Breast epithelium (tissue), 4 donors: ENCODE results near the gene EDEM2. TPM values are rescaled to one million over a fixed set of nuclear protein-coding genes. Genes with fewer than 3 reads are reported as not detected.
"Not testable (repeated sequence)": the region's sequence is repeated elsewhere in the genome, so short reads cannot be mapped to it uniquely, and the experiment has no call there.

Experiments used
- DNase-seq, 2 donors: peaks; one replicate each; pipeline ENCODE4 v3.0.0-alpha.2; 2019; ENCODE audit warnings: low spot score in 2 of 2
- H3K27ac ChIP-seq, 2 donors: fragments of 200-600 bp; sonication (generic) in 1 of 2; one replicate each; pipeline ENCODE4 v1.5.1; 2016 to 2019; ENCODE audit warnings: mild to moderate bottlenecking in 1 of 2
- H3K27me3 ChIP-seq, 2 donors: fragments of 200-600 bp; sonication (generic) in 1 of 2; one replicate each; pipeline versions ENCODE4 v1.5.1 to v1.6.0; 2017 to 2019; ENCODE audit warnings: control low read depth in 1 of 2, mild to moderate bottlenecking in 1 of 2
- H3K36me3 ChIP-seq: fragments of 200-600 bp; one replicate; pipeline ENCODE4 v1.5.1; 2019
- H3K4me1 ChIP-seq, 2 donors: fragments of 200-600 bp; sonication (generic); one replicate each; pipeline ENCODE4 v1.5.1; 2016 to 2019; ENCODE audit warnings: control low read depth in 1 of 2
- H3K4me3 ChIP-seq, 3 donors: fragments of 200-600 bp; sonication (generic); 1 replicate in 2 of 3; 2 replicates in 1 of 3; pipeline ENCODE4 v1.5.1; 2016 to 2019; ENCODE audit warnings: mild to moderate bottlenecking in 3 of 3, moderate library complexity in 2 of 3
- H3K9me3 ChIP-seq, 2 donors: fragments of 200-600 bp; sonication (generic) in 1 of 2; one replicate each; pipeline ENCODE4 v1.5.1; 2016 to 2019; ENCODE audit warnings: control low read depth in 1 of 2
- POLR2A ChIP-seq: fragments of 450-650 bp; IDR thresholded peaks from one replicate; pipeline ENCODE4 v1.6.1; 2016; ENCODE audit warnings: antibody characterized with exemption, mild to moderate bottlenecking, moderate library complexity
- POLR2AphosphoS5 ChIP-seq, 3 donors: sonication (generic); formaldehyde crosslinking; IDR thresholded peaks; one replicate each; pipeline ENCODE4 v1.6.1; 2017; ENCODE audit warnings: antibody characterized with exemption in 3 of 3
- intact Hi-C: fragments of 100-400 bp; cut with DNase I; formaldehyde crosslinking; loops from one replicate; pipeline ENCODE4 v1.15.1; 2023; ENCODE audit warnings: low total_unique reads
- total RNA-seq, 3 donors: library from RNA; depleted of rRNA; stranded (reverse); fragments of >200 nt; gene quantifications; one replicate each; pipeline ENCODE4 v1.1.0, GENCODE V29; 2016
- TF ChIP-seq, protein P1 (sequence below), 3 donors: fragments of 450-650 bp; IDR thresholded peaks; one replicate each; pipeline ENCODE4 v1.5.1; 2016 to 2017; ENCODE audit warnings: antibody characterized with exemption in 3 of 3, mild to moderate bottlenecking in 3 of 3, moderate library complexity in 3 of 3

EDEM2 gene
- total RNA-seq, 3 donors from 2014 or later, result 19.3 to 25.8 (median 22.4) TPM

DNA sequence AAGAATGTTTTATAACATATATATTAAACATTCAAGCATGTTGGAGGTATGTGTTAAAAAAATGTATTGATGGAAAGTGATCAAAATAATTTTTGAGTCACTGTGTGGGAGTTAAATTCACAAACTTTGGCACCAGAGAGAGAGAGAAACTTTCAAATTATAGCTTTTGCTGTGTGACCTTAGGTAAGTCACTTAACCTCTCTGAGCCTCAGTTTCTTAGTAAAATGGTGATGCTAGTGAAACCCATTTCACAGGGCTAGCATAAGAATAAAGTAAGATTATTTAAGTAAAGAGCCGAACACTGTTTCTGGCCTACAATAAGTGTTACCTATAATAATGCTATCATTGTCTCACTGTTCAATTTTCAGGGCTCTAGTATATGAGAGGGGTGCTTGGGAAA, 20.7 kb upstream of the EDEM2 start:
- H3K27me3 ChIP-seq, result no peaks in the 10 kb centered on the region
- intact Hi-C loops, result no loop called here
- H3K27ac ChIP-seq, result no peak overlapping the region
- TF ChIP-seq, protein P1, sequence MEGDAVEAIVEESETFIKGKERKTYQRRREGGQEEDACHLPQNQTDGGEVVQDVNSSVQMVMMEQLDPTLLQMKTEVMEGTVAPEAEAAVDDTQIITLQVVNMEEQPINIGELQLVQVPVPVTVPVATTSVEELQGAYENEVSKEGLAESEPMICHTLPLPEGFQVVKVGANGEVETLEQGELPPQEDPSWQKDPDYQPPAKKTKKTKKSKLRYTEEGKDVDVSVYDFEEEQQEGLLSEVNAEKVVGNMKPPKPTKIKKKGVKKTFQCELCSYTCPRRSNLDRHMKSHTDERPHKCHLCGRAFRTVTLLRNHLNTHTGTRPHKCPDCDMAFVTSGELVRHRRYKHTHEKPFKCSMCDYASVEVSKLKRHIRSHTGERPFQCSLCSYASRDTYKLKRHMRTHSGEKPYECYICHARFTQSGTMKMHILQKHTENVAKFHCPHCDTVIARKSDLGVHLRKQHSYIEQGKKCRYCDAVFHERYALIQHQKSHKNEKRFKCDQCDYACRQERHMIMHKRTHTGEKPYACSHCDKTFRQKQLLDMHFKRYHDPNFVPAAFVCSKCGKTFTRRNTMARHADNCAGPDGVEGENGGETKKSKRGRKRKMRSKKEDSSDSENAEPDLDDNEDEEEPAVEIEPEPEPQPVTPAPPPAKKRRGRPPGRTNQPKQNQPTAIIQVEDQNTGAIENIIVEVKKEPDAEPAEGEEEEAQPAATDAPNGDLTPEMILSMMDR (IDR thresholded peaks at IDR 0.05), result no peak
- TF ChIP-seq POLR2A (no peak), POLR2AphosphoS5 (IDR thresholded peaks at IDR 0.05) (no peak)
- no peaks in the 10 kb centered on the region for H3K36me3 ChIP-seq
- DNase-seq, result no peak
- H3K4me1 ChIP-seq, result no peaks in the 10 kb centered on the region
- H3K4me3 ChIP-seq, result no peak overlapping the region
- no peaks in the 10 kb centered on the region for H3K9me3 ChIP-seq

DNA sequence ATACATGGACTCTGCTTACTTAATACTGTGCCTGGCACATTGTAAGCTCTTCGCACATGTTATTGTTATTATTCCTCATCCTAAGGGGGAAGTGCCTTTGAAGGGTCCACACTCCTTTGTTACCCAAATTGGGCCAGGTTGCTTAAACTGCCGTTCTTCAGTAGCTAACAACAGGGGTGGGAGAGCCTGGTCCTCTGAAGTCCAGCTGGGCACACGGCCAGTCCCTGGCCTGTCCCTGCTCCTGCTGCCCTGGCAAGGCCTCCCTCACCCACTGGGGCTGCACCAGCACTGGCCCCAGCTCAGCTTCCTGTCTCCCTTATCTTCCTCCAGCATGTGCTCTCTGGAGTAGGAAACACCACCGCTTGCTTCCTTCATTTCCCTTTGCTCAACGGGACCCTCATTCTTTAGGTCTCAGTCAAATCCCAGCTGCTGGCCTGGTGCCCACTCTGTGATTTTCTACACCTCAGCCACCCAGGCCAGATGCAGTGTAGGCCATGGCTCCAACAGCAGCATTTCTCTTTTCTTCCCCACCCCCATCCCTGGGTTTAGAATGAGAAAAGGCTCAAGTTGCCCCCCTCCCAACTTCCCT, 19.2 kb upstream of the EDEM2 start:
- DNase-seq, result peak in 1 of 2 donors; percentile 55
- intact Hi-C loops, result no loop called here
- Histone ChIP-seq H3K4me1 (no peaks in the 10 kb centered on the region), H3K27ac (no peak overlapping the region), H3K27me3 (no peaks in the 10 kb centered on the region), H3K9me3 (no peaks in the 10 kb centered on the region), H3K4me3 (no peak overlapping the region), H3K36me3 (no peaks in the 10 kb centered on the region)
- TF ChIP-seq POLR2AphosphoS5 (IDR thresholded peaks at IDR 0.05), result peak in 1 of 3 donors; percentile 51
- no peak for TF ChIP-seq POLR2A
- TF ChIP-seq, protein P1 (IDR thresholded peaks at IDR 0.05), result no peak

DNA sequence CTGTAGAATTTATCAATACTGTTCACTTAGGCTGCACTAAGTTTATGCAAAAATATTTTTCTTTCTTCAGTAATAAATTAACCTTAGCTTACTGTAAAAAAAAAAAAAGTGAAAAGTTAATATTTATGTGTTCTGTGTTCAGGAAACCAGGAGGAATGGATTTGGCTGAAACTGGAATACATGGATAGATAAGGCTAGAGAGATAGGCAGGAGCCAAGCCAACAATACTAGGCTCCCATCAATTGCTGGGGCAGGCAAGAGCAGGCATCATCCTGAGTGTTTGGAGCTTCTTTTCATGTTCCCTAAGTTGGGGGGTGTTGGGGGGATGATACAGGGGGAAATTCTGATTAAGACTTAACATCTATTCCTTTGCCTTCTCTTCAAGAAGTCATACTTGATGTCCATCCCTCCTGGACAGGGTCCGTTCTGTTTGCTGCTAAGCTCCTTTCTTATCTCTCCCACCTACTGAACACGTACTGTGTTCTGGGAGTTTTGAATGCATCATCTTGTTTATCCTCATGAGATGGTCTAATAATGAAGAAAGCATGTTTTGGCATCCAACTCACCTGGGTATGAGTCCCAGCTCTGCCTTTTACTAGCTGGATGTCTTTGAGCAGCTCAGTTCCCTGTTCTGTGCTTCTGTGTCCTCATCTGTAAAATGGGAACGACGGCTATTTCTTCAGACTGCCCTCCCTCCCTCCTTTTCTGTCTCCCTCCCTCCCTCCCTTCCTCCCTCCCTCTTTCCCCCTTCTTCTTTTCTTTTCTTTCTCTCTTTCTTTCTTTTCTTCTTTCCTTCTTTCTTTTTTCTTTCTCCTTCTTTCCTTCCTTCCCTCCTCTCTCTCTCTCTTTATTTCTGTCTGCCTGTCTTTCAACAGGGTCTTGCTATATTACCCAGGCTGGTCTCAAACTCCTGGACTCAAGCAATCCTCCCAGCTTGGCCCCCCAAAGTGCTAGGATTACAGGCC, 18.4 kb upstream of the EDEM2 start:
- intact Hi-C loops, result no loop called here
- no peak overlapping the region for H3K27ac ChIP-seq
- no peak overlapping the region for H3K4me3 ChIP-seq
- no peaks in the 10 kb centered on the region for H3K36me3 ChIP-seq
- H3K27me3 ChIP-seq, result no peaks in the 10 kb centered on the region
- TF ChIP-seq POLR2A (no peak), POLR2AphosphoS5 (IDR thresholded peaks at IDR 0.05) (no peak)
- TF ChIP-seq, protein P1 (IDR thresholded peaks at IDR 0.05), result no peak
- DNase-seq, result no peak
- no peaks in the 10 kb centered on the region for H3K9me3 ChIP-seq
- no peaks in the 10 kb centered on the region for H3K4me1 ChIP-seq

DNA sequence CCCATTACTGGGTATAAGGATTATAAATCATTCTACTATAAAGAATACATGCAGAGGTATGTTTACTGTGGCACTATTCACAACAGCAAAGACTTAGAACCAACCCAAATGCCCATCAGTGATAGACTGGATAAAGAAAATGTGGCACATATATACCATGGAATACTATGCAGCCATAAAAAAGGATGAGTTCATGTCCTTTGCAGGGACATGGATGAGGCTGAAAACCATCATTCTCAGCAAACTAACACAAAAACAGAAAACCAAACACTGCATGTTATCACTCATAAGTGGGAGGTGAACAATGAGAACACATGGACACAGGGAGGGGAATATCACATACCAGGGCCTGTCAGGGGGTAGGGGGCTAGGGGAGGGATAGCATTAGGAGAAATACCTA, 17.4 kb upstream of the EDEM2 start:
- H3K27ac ChIP-seq, H3K4me1 ChIP-seq, H3K27me3 ChIP-seq, intact Hi-C loops, H3K36me3 ChIP-seq, H3K9me3 ChIP-seq, DNase-seq, H3K4me3 ChIP-seq: not testable (repeated sequence)

DNA sequence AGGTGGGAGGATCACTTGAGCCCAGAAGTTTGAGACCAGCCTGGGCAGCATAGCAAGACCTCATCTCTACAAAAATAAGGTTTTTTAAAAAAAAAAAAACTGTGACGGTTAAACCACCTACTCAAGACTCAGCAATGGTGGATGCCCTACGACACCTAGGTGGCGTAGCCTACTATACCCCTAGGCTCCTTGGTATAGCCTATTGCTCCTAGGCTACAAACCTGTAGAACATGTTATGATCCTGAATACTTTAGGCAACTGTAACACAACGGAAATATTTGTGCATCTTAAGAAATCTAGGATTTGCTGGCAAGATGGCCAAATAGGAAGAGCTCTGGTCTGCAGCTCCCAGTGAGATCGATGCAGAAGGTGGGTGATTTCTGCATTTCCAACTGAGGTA, 13.2 kb upstream of the EDEM2 start:
- H3K9me3 ChIP-seq, H3K4me3 ChIP-seq, intact Hi-C loops, H3K27ac ChIP-seq, H3K36me3 ChIP-seq, H3K27me3 ChIP-seq, H3K4me1 ChIP-seq, DNase-seq: not testable (repeated sequence)

DNA sequence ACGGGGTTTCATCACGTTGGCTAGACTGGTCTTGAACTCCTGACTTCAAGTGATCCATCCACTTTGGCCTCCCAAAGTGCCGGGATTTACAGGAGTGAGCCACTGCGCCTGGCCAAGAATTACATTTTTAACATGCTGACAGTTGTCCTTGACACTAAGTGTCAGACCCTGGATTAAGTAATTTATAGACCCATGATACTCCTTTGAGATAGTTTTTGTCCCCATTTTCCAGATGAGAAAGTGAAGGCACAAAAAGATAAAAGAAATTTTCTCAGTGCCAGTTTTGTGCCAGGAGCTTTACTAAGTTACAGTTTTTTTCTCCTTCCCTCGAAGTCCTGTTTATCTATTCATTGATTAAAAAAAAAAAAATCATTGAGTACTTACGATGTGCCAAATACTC, 9.8 kb upstream of the EDEM2 start:
- H3K27me3 ChIP-seq, result no peaks in the 10 kb centered on the region
- H3K36me3 ChIP-seq, result no peaks in the 10 kb centered on the region
- no peak overlapping the region for H3K4me3 ChIP-seq
- intact Hi-C loops, result no loop called here
- no peaks in the 10 kb centered on the region for H3K9me3 ChIP-seq
- DNase-seq, result no peak
- no peaks in the 10 kb centered on the region for H3K4me1 ChIP-seq
- TF ChIP-seq POLR2AphosphoS5 (IDR thresholded peaks at IDR 0.05) (no peak), POLR2A (no peak)
- TF ChIP-seq, protein P1 (IDR thresholded peaks at IDR 0.05), result no peak
- no peak overlapping the region for H3K27ac ChIP-seq
